ENCODE measurements around the gene CCL17.

- TF ChIP-seq POLR2AphosphoS5 (IDR thresholded peaks at IDR 0.05; ENCODE audit: borderline replicate concordance, low read depth, low read length) (no peak), EZH2 (IDR thresholded peaks at IDR 0.05) (no peak), FOXP2 (optimal IDR thresholded peaks at IDR 0.05; ENCODE audit: control extremely low read depth, extremely low read length, insufficient read depth) (no peak)
Observed at GRCh38 chr16:57446531-57447185, 42.1 kb downstream of the CCL17 start.

Measured in SK-N-MC (cell line).